H9 (cell line): ENCODE measurements around the gene BCKDHB. TPM values are rescaled to one million over a fixed set of nuclear protein-coding genes. Genes with fewer than 3 reads are reported as not detected.

Experiments
- DNase-seq: peaks from one replicate; pipeline ENCODE4 v3.0.0-alpha.2; 2017
- H2AFZ ChIP-seq: one replicate; pipeline ENCODE4 v1.6.1; 2013; ENCODE audit warnings: mild to moderate bottlenecking, low read length, control low read depth, moderate library complexity
- H2AK5ac ChIP-seq: 2 replicates; pipeline ENCODE4 v1.6.1; 2013; ENCODE audit warnings: low read length, control low read depth, mixed read lengths; ENCODE audit not compliant: insufficient read length
- H2BK120ac ChIP-seq: one replicate; pipeline ENCODE4 v1.6.1; 2013; ENCODE audit warnings: low read depth, mild to moderate bottlenecking, low read length, control low read depth, inconsistent platforms; ENCODE audit not compliant: poor library complexity, severe bottlenecking
- H2BK12ac ChIP-seq: 2 replicates; pipeline ENCODE4 v1.6.1; 2013; ENCODE audit warnings: low read length, control low read depth, mixed read lengths, low read depth; ENCODE audit not compliant: insufficient read length
- H2BK15ac ChIP-seq: 2 replicates; pipeline ENCODE4 v1.6.1; 2013; ENCODE audit warnings: low read depth, low read length, control low read depth
- H2BK20ac ChIP-seq: one replicate; pipeline ENCODE4 v1.6.1; 2013; ENCODE audit warnings: low read depth, mild to moderate bottlenecking, low read length, control low read depth, inconsistent platforms; ENCODE audit not compliant: poor library complexity, severe bottlenecking
- H2BK5ac ChIP-seq: 2 replicates; pipeline ENCODE4 v1.6.1; 2013; ENCODE audit warnings: low read length, control low read depth, mixed read lengths; ENCODE audit not compliant: insufficient read length
- H3K14ac ChIP-seq: 2 replicates; pipeline ENCODE4 v1.6.1; 2013; ENCODE audit warnings: low read length, control low read depth; ENCODE audit not compliant: insufficient read depth
- H3K18ac ChIP-seq: 2 replicates; pipeline ENCODE4 v1.6.1; 2013; ENCODE audit warnings: low read depth, mild to moderate bottlenecking, mixed read lengths, low read length, control low read depth; ENCODE audit not compliant: insufficient read length
- H3K23ac ChIP-seq: 2 replicates; pipeline ENCODE4 v1.6.1; 2013; ENCODE audit warnings: low read length, control low read depth, mixed read lengths, low read depth; ENCODE audit not compliant: insufficient read length
- H3K23me2 ChIP-seq: 2 replicates; pipeline ENCODE4 v1.6.1; 2013; ENCODE audit warnings: low read depth, mild to moderate bottlenecking, mixed read lengths, low read length, control low read depth; ENCODE audit not compliant: insufficient read length, poor library complexity, severe bottlenecking
- H3K27ac ChIP-seq: 2 replicates; pipeline ENCODE4 v1.5.1; 2013; ENCODE audit warnings: low read length, control low read depth, mixed read lengths, low read depth; ENCODE audit not compliant: insufficient read length
- H3K27me3 ChIP-seq: 2 replicates; pipeline ENCODE4 v1.6.1; 2013; ENCODE audit warnings: low read length, control low read depth, inconsistent platforms; ENCODE audit not compliant: insufficient read depth
- H3K4ac ChIP-seq: 2 replicates; pipeline ENCODE4 v1.6.1; 2013; ENCODE audit warnings: low read depth, mild to moderate bottlenecking, control low read depth, inconsistent platforms, low read length, moderate library complexity
- H3K4me1 ChIP-seq: 2 replicates; pipeline ENCODE4 v1.6.1; 2013; ENCODE audit warnings: low read length, control low read depth, inconsistent platforms; ENCODE audit not compliant: insufficient read depth
- H3K4me2 ChIP-seq: 2 replicates; pipeline ENCODE4 v1.6.1; 2013; ENCODE audit warnings: low read length, control low read depth, mixed read lengths; ENCODE audit not compliant: insufficient read length, insufficient read depth
- H3K56ac ChIP-seq: 2 replicates; pipeline ENCODE4 v1.6.1; 2013; ENCODE audit warnings: low read depth, mild to moderate bottlenecking, mixed read lengths, low read length, control low read depth; ENCODE audit not compliant: insufficient read length
- H3K79me1 ChIP-seq: 2 replicates; pipeline ENCODE4 v1.6.1; 2013; ENCODE audit warnings: low read depth, mild to moderate bottlenecking, moderate library complexity, low read length, control low read depth, inconsistent platforms; ENCODE audit not compliant: insufficient read depth, poor library complexity, severe bottlenecking
- H3K79me2 ChIP-seq: 2 replicates; pipeline ENCODE4 v1.6.1; 2013; ENCODE audit warnings: low read length, control low read depth, inconsistent platforms; ENCODE audit not compliant: insufficient read depth
- H3K9ac ChIP-seq: 2 replicates; pipeline ENCODE4 v1.6.1; 2013; ENCODE audit warnings: low read length, control low read depth, mixed read lengths; ENCODE audit not compliant: insufficient read length; ENCODE audit errors: extremely low read depth
- H3K9me3 ChIP-seq: one replicate; pipeline ENCODE4 v1.6.1; 2013; ENCODE audit warnings: low read depth, low read length, inconsistent platforms; ENCODE audit not compliant: control insufficient read depth
- H3T11ph ChIP-seq: one replicate; pipeline ENCODE4 v1.6.1; 2013; ENCODE audit warnings: mild to moderate bottlenecking, low read length, control low read depth, inconsistent platforms
- H4K20me1 ChIP-seq: one replicate; pipeline ENCODE4 v1.6.1; 2013; ENCODE audit not compliant: control insufficient read depth, insufficient read length, insufficient read depth
- H4K5ac ChIP-seq: 2 replicates; pipeline ENCODE4 v1.6.1; 2013; ENCODE audit warnings: low read depth, mild to moderate bottlenecking, mixed read lengths, low read length, control low read depth; ENCODE audit not compliant: insufficient read length
- H4K8ac ChIP-seq: replicated peaks from 2 replicates; pipeline ENCODE4 v1.6.1; 2013; ENCODE audit warnings: low read length, control low read depth, mixed read lengths, low read depth; ENCODE audit not compliant: insufficient read length
- H4K91ac ChIP-seq: 2 replicates; pipeline ENCODE4 v1.6.1; 2013; ENCODE audit warnings: low read depth, mild to moderate bottlenecking, moderate library complexity, mixed read lengths, low read length, control low read depth; ENCODE audit not compliant: insufficient read length
- H3K27ac Mint-ChIP-seq, 3 experiments: 2 replicates in 2 of 3; 3 replicates in 1 of 3; pipeline ENCODE4 v1.8.0; 2020 to 2021; ENCODE audit warnings: mixed read lengths in 3 of 3, mild to moderate bottlenecking in 1 of 3, moderate library complexity in 1 of 3
- H3K27me3 Mint-ChIP-seq: 2 replicates; pipeline ENCODE4 v1.8.0; 2021; ENCODE audit warnings: low read depth, mild to moderate bottlenecking, moderate library complexity, mixed read lengths
- H3K36me3 Mint-ChIP-seq, 3 experiments: 2 replicates in 2 of 3; 3 replicates in 1 of 3; pipeline ENCODE4 v1.8.0; 2020 to 2021; ENCODE audit warnings: low read depth in 3 of 3, mixed read lengths in 3 of 3; ENCODE audit not compliant: insufficient read depth in 1 of 3
- H3K4me1 Mint-ChIP-seq, 2 experiments: 2 replicates each; pipeline ENCODE4 v1.8.0; 2020; ENCODE audit warnings: mixed read lengths in 2 of 2
- H3K4me3 Mint-ChIP-seq, 2 experiments: 2 replicates in 1 of 2; 3 replicates in 1 of 2; pipeline ENCODE4 v1.8.0; 2020 to 2021; ENCODE audit warnings: mild to moderate bottlenecking in 2 of 2, mixed read lengths in 2 of 2, moderate library complexity in 1 of 2
- H3K9me3 Mint-ChIP-seq, 2 experiments: 2 replicates in 1 of 2; 3 replicates in 1 of 2; pipeline ENCODE4 v1.8.0; 2020; ENCODE audit warnings: mild to moderate bottlenecking in 2 of 2, mixed read lengths in 2 of 2, moderate library complexity in 1 of 2
- CTCF ChIP-seq: fragments of 200-600 bp; sonication (generic); conservative IDR thresholded peaks from 3 replicates; pipeline ENCODE4 v1.8.0; 2021; ENCODE audit warnings: antibody characterized with exemption, mild to moderate bottlenecking
- WGBS: extraction: QIAGEN DNeasy Blood & Tissue Kit; methylation state at CpG from one replicate; pipeline ENCODE4 v1.1.7; 2013; ENCODE audit warnings: missing lambda C conversion rate, low lambda C conversion rate, mixed read lengths; ENCODE audit not compliant: insufficient read length; ENCODE audit errors: extremely low coverage; 5-methylcytosine and 5-hydroxymethylcytosine counted together
- total RNA-seq: library from RNA; stranded (reverse); gene quantifications from 2 replicates; pipeline ENCODE4 v1.2.1, GENCODE V29; 2021

The BCKDHB gene
- total RNA-seq, 1 experiment from 2014 or later, result 26.6 TPM

GRCh38 chr6:80163754-80164187 is 57.3 kb downstream of the BCKDHB start:
- Histone ChIP-seq H3K14ac (no peak overlapping the region), H4K91ac (no peak overlapping the region), H3K4ac (no peak overlapping the region), H3K23me2 (no peaks in the 10 kb centered on the region), H2BK15ac (no peak overlapping the region), H2BK12ac (no peak overlapping the region), H3K27me3 (no peaks in the 10 kb centered on the region), H2BK5ac (peak overlapping the region; percentile 60), H3T11ph (no peak overlapping the region), H3K79me2 (no peaks in the 10 kb centered on the region), H3K9me3 (no peaks in the 10 kb centered on the region), H3K56ac (no peak overlapping the region), H2AFZ (no peak overlapping the region), H3K79me1 (no peaks in the 10 kb centered on the region), H4K8ac (no peak overlapping the region), H2BK20ac (no peak overlapping the region), H3K27ac (peak overlapping the region; percentile 47), H3K23ac (no peak overlapping the region), H4K20me1 (no peaks in the 10 kb centered on the region), H3K4me2 (no peak overlapping the region), H3K18ac (no peak overlapping the region), H4K5ac (no peak overlapping the region), H3K9ac (no peak overlapping the region), H3K4me1 (no peaks in the 10 kb centered on the region), H2BK120ac (no peak overlapping the region), H2AK5ac (no peak overlapping the region)
- DNase-seq, result no peak
- Mint-ChIP-seq H3K27me3 (no peaks in the 10 kb centered on the region), H3K4me1 (no peaks in the 10 kb centered on the region; a peak in 1 of 4 replicates), H3K4me3 (no peak overlapping the region), H3K9me3 (no peaks in the 10 kb centered on the region), H3K36me3 (no peaks in the 10 kb centered on the region; a peak in 1 of 7 replicates), H3K27ac (no peak overlapping the region)
- TF ChIP-seq CTCF, result no peak
- WGBS, result no CpG with 5 or more reads among the region's 3 CpGs
